ENCODE results near the gene LAMB3. TPM values are rescaled to one million over a fixed set of nuclear protein-coding genes. Genes with fewer than 3 reads are reported as not detected.

The LAMB3 gene
- total RNA-seq, 6 donors from 2014 or later: 26.2 to 146 (median 79.6) TPM

GRCh38 chr1:209601809-209602657 is 50.2 kb downstream of the LAMB3 start:
- no peaks in the 10 kb centered on the region for H3K4me1 ChIP-seq
- H3K9me3 ChIP-seq: no peaks in the 10 kb centered on the region
- no peak overlapping the region for H3K27ac ChIP-seq
- no peak for TF ChIP-seq EP300 (IDR thresholded peaks at IDR 0.05)
- TF ChIP-seq, protein P1, sequence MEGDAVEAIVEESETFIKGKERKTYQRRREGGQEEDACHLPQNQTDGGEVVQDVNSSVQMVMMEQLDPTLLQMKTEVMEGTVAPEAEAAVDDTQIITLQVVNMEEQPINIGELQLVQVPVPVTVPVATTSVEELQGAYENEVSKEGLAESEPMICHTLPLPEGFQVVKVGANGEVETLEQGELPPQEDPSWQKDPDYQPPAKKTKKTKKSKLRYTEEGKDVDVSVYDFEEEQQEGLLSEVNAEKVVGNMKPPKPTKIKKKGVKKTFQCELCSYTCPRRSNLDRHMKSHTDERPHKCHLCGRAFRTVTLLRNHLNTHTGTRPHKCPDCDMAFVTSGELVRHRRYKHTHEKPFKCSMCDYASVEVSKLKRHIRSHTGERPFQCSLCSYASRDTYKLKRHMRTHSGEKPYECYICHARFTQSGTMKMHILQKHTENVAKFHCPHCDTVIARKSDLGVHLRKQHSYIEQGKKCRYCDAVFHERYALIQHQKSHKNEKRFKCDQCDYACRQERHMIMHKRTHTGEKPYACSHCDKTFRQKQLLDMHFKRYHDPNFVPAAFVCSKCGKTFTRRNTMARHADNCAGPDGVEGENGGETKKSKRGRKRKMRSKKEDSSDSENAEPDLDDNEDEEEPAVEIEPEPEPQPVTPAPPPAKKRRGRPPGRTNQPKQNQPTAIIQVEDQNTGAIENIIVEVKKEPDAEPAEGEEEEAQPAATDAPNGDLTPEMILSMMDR (IDR thresholded peaks at IDR 0.05): peak; percentile 29 to 70 (median 50)
- DNase-seq (peak in 1 of 2 donors; percentile 46), ATAC-seq (ENCODE audit: low FRiP score in 2 of 2) (peak; percentile 75 to 81)
- WGBS, 2 donors: 41 to 50% methylated on average over 5 to 6 of the region's 6 CpGs
- no peaks in the 10 kb centered on the region for H3K27me3 ChIP-seq
- no peaks in the 10 kb centered on the region for H3K36me3 ChIP-seq
- H3K4me3 ChIP-seq: no peak overlapping the region

- Histone ChIP-seq H3K4me3 (no peak overlapping the region), H3K27ac (no peak overlapping the region), H3K4me1 (no peaks in the 10 kb centered on the region), H3K36me3 (no peaks in the 10 kb centered on the region), H3K9me3 (no peaks in the 10 kb centered on the region), H3K27me3 (no peaks in the 10 kb centered on the region)
- 92 to 93% methylated on average over 1 of the region's 1 CpG for WGBS, 2 donors
- no peak for DNase-seq
- no peak for ATAC-seq (ENCODE audit: low FRiP score in 2 of 2)
- TF ChIP-seq POLR2AphosphoS5 (IDR thresholded peaks at IDR 0.05): no peak
- TF ChIP-seq, protein P1 (IDR thresholded peaks at IDR 0.05): no peak
- no peak for TF ChIP-seq EP300 (IDR thresholded peaks at IDR 0.05)
- no peak for TF ChIP-seq POLR2A (IDR thresholded peaks at IDR 0.05)
These were observed 51.7 kb downstream of the LAMB3 start for GRCh38 chr1:209600541-209600940.

DNA sequence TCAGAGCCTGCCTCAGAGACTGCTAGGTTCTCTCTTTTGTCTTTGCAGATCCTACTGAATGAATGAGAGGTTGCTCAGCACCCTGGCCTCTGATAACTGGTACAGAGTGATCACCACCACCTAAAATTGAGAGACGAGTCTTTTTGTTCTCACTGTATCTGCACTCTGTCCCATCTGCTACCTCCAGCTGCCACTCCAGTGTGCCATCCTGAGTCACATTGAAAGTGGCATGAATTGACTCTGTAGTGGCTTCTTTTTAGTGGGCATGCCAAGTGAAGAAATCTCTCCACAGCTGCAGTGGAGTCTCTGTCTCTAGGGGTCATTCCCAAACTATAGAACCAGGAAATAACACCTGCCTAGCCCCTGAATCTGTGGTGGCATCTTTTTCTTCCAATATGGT is 54.0 kb downstream of the LAMB3 start:
- WGBS, 2 donors: 89 to 90% methylated on average over 1 of the region's 1 CpG
- Histone ChIP-seq H3K27me3 (no peaks in the 10 kb centered on the region), H3K36me3 (no peaks in the 10 kb centered on the region), H3K27ac (no peak overlapping the region), H3K4me1 (no peaks in the 10 kb centered on the region), H3K9me3 (no peaks in the 10 kb centered on the region), H3K4me3 (no peak overlapping the region)
- TF ChIP-seq POLR2AphosphoS5 (IDR thresholded peaks at IDR 0.05) (no peak), EP300 (IDR thresholded peaks at IDR 0.05) (no peak), POLR2A (IDR thresholded peaks at IDR 0.05) (no peak)
- TF ChIP-seq, protein P1 (IDR thresholded peaks at IDR 0.05): no peak
- no peak for ATAC-seq (ENCODE audit: low FRiP score in 2 of 2)
- DNase-seq: no peak

DNA sequence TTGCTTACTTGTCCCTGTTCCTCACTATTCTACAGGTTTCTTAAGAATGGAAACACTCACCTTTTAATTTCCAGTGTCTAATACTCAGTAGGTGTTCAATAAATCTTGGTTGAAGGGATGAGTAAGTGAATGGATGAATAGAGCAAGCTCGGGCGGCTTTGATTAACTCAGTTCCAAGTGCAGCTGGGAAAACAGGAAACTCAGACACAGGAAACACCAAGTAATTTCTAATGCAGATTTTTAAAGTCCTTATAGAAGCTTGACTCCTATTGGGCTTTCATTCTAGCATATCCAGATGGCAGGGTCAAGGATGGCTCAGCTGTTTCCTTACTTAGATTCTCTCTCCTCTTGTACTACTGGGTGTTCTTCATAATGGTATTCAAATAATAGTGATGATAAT is 54.7 kb downstream of the LAMB3 start:
- TF ChIP-seq POLR2A (IDR thresholded peaks at IDR 0.05) (no peak), POLR2AphosphoS5 (IDR thresholded peaks at IDR 0.05) (no peak), EP300 (IDR thresholded peaks at IDR 0.05) (no peak)
- TF ChIP-seq, protein P1 (IDR thresholded peaks at IDR 0.05): no peak
- H3K27me3 ChIP-seq: no peaks in the 10 kb centered on the region

More for the DNA sequence above, 54.7 kb downstream of the LAMB3 start:
- no peak for DNase-seq
- 69 to 70% methylated on average over 2 of the region's 2 CpGs for WGBS, 2 donors
- H3K9me3 ChIP-seq: no peaks in the 10 kb centered on the region
- no peak overlapping the region for H3K4me3 ChIP-seq
- no peaks in the 10 kb centered on the region for H3K36me3 ChIP-seq
- H3K27ac ChIP-seq: no peak overlapping the region
- H3K4me1 ChIP-seq: no peaks in the 10 kb centered on the region
- no peak for ATAC-seq (ENCODE audit: low FRiP score in 2 of 2)

All from upper lobe of left lung (tissue), 6 donors.